ENCODE data around the gene TTYH1.
"Not testable (repeated sequence)": the region's sequence is repeated elsewhere in the genome, so short reads cannot be mapped to it uniquely, and the experiment has no call there.

Gene TTYH1

DNA sequence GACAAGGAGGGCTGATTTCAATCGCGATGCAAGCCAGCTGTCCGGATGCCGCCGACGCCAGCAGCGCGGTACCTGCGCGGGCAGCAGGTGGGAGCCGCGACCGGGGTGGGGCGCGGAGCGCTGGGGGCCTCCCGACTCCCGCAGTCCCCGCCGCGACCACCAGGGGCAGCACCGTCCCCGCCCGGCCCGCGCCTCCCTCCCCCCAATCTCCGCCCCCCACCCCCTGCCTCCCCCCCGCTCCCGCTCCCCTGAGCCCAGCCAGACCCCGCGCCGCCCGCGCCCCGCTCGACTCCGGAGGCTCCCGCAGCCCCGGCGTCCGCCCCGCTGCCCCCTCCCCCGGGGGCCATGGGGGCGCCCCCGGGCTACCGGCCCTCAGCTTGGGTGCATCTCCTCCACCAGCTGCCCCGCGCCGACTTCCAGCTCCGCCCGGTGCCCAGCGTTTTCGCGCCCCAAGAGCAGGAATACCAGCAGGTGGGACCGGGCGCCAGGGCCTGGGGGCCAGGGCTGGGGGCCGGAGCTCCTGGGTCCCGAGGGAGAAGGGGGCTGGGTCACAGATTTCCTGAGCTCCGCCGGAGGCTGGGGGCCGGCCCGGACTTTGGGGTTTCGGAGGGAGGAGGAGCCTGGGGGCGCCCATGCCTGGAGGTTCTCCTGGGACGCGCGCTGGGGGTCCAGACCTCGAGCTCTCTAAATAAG is at the start of gene TTYH1:
TTYH1 (plus strand) TSS at position 257 of the 693 bp plus-strand sequence; CDS start at position 346, 89 bp downstream.
- peak within 1 kb of the TSS; percentile 72 for H3K4me3 ChIP-seq (ENCODE audit: low read length)
- H3K27me3 ChIP-seq (ENCODE audit: insufficient read depth, low read length) = peaks cover 59% of the 10 kb centered on the region
- H3K9me3 ChIP-seq (ENCODE audit: insufficient read depth, low read depth, low read length) = no peaks in the 10 kb centered on the region
- H3K36me3 ChIP-seq (ENCODE audit: insufficient read depth, low read depth, low read length) = peaks cover 6% of the 10 kb centered on the region; the same call in 1 of the 2 replicates
- H3K9ac ChIP-seq (ENCODE audit: low read depth, low read length) = peak within 1 kb of the TSS; percentile 71; the same call in 1 of the 2 replicates
- peaks cover 10% of the 10 kb centered on the region; the same call in 1 of the 2 replicates for H3K4me1 ChIP-seq (ENCODE audit: insufficient read depth, low read length)
- no peak within 1 kb of the TSS for H3K27ac ChIP-seq (ENCODE audit: low read length)

DNA sequence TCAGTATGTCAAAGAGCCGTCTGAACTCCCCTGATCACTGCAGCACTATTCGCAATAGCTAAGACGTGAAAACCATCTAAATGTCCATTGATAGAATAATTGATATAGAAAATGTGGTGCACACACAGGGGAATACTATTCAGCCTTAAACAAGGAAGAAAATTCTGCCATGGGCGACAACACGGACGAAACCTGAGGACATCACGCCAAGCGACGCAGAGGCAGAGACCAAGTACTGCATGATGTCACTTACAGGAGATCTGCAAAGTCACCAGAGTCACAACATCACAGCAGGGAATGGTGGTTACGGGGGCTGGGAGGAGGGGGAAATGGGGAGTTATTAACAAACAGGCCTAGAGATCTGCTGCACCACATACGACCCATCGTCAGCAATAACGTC is 49.5 kb upstream of the TTYH1 start:
- H3K9ac ChIP-seq (ENCODE audit: low read depth, low read length); H3K27me3 ChIP-seq (ENCODE audit: insufficient read depth, low read length); H3K4me1 ChIP-seq (ENCODE audit: insufficient read depth, low read length); H3K36me3 ChIP-seq (ENCODE audit: insufficient read depth, low read depth, low read length); H3K4me3 ChIP-seq (ENCODE audit: low read length); H3K27ac ChIP-seq (ENCODE audit: low read length); H3K9me3 ChIP-seq (ENCODE audit: insufficient read depth, low read depth, low read length): not testable (repeated sequence)

GRCh38 chr19:54366811-54367210 is 48.5 kb upstream of the TTYH1 start:
- Histone ChIP-seq H3K27ac (ENCODE audit: low read length) (no peak overlapping the region), H3K27me3 (ENCODE audit: insufficient read depth, low read length) (no peaks in the 10 kb centered on the region), H3K9ac (ENCODE audit: low read depth, low read length) (no peak overlapping the region), H3K4me3 (ENCODE audit: low read length) (no peak overlapping the region), H3K9me3 (ENCODE audit: insufficient read depth, low read depth, low read length) (no peaks in the 10 kb centered on the region), H3K36me3 (ENCODE audit: insufficient read depth, low read depth, low read length) (no peaks in the 10 kb centered on the region), H3K4me1 (ENCODE audit: insufficient read depth, low read length) (no peaks in the 10 kb centered on the region)

GRCh38 chr19:54369082-54369687 is 46.1 kb upstream of the TTYH1 start:
- Histone ChIP-seq H3K4me1 (ENCODE audit: insufficient read depth, low read length) (no peaks in the 10 kb centered on the region), H3K36me3 (ENCODE audit: insufficient read depth, low read depth, low read length) (no peaks in the 10 kb centered on the region), H3K4me3 (ENCODE audit: low read length) (no peak overlapping the region), H3K9ac (ENCODE audit: low read depth, low read length) (no peak overlapping the region), H3K9me3 (ENCODE audit: insufficient read depth, low read depth, low read length) (no peaks in the 10 kb centered on the region), H3K27ac (ENCODE audit: low read length) (no peak overlapping the region), H3K27me3 (ENCODE audit: insufficient read depth, low read length) (no peaks in the 10 kb centered on the region)

GRCh38 chr19:54369688-54370433 is 45.4 kb upstream of the TTYH1 start:
- H3K27me3 ChIP-seq (ENCODE audit: insufficient read depth, low read length); H3K4me3 ChIP-seq (ENCODE audit: low read length); H3K4me1 ChIP-seq (ENCODE audit: insufficient read depth, low read length); H3K36me3 ChIP-seq (ENCODE audit: insufficient read depth, low read depth, low read length); H3K9ac ChIP-seq (ENCODE audit: low read depth, low read length); H3K9me3 ChIP-seq (ENCODE audit: insufficient read depth, low read depth, low read length); H3K27ac ChIP-seq (ENCODE audit: low read length): not testable (repeated sequence)

DNA sequence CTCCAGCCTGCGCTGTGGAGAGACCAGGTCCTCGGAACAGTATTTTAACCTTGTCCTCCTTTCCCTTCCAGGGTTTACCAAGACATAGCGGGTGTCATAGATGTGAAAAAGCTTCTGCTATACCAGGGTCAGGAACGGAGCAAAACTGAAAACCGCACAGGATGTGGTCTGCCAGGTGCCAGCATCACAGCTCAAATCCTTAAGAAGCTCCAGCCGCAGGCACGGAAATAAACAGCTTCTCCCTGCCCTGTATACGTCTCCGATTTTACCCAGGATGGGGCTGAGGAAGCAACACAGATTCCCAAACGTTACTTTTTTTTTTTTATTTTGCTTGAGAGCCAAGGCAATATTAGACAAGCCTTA is 44.8 kb upstream of the TTYH1 start:
- not testable (repeated sequence) for H3K36me3 ChIP-seq (ENCODE audit: insufficient read depth, low read depth, low read length); H3K9me3 ChIP-seq (ENCODE audit: insufficient read depth, low read depth, low read length); H3K27me3 ChIP-seq (ENCODE audit: insufficient read depth, low read length); H3K27ac ChIP-seq (ENCODE audit: low read length); H3K4me3 ChIP-seq (ENCODE audit: low read length); H3K4me1 ChIP-seq (ENCODE audit: insufficient read depth, low read length); H3K9ac ChIP-seq (ENCODE audit: low read depth, low read length)

DNA sequence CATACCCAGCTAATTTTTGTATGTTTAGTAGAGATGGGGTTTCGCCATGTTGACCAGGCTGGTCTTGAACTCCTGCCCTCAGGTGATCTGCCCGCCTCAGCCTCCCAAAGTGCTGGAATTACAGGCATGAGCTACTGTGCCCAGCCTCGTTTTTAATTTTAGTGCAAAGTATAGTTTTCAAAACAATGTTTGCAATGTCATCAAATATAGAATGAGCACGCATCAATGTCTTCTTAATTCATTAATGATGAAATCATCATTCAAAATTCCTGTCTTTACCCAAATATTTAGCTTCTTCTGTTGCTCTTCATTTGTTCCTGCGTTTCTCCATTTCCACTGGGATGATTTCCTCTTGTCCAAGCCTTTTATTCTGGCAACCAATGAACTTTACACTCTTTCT is 43.8 kb upstream of the TTYH1 start:
- not testable (repeated sequence) for H3K9me3 ChIP-seq (ENCODE audit: insufficient read depth, low read depth, low read length); H3K4me3 ChIP-seq (ENCODE audit: low read length); H3K27me3 ChIP-seq (ENCODE audit: insufficient read depth, low read length); H3K27ac ChIP-seq (ENCODE audit: low read length); H3K9ac ChIP-seq (ENCODE audit: low read depth, low read length); H3K4me1 ChIP-seq (ENCODE audit: insufficient read depth, low read length); H3K36me3 ChIP-seq (ENCODE audit: insufficient read depth, low read depth, low read length)

DNA sequence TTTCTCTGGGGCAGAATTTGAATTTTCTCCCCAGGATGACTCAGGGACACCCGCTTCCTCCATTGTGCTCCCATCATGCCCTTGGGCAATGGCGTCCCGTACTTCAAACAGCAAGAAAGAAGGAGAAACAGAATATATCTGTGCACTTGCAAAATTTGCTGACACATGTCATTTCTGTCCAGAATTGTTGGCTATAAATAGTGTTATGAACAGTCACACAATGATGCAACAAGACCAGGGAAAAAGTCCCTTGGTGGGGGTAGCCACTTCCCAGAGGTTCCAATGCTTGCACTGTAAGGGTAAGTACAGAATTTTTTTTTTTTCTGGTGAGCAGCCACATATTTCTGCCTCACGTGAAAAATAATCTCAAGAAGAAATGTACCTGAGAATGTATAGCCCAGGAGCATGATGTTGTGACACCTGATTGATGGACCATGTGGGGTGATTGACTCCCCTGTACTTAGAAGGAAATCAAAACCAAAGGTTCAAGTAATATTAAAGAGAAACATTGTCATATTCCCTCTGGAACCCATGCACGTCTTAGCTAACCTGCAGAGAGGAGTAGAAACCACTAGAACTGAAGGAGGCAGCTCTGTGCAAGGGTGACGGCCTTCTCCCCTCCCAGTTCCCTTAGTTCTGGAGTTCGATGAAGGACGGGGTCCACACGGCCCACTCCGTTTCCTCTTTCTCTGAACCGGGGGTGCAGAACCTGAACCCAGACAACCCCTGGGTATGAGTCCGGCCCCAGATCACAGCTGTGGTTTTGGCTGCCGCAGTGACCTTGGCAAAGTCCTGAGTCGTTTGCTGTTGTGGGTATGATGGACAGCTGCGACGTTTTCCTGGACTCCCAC is 41.3 kb upstream of the TTYH1 start:
- H3K9ac ChIP-seq (ENCODE audit: low read depth, low read length) = no peak overlapping the region
- H3K4me3 ChIP-seq (ENCODE audit: low read length) = no peak overlapping the region
- no peaks in the 10 kb centered on the region for H3K4me1 ChIP-seq (ENCODE audit: insufficient read depth, low read length)
- no peak overlapping the region for H3K27ac ChIP-seq (ENCODE audit: low read length)
- H3K9me3 ChIP-seq (ENCODE audit: insufficient read depth, low read depth, low read length) = no peaks in the 10 kb centered on the region
- H3K27me3 ChIP-seq (ENCODE audit: insufficient read depth, low read length) = 0 out of 2 replicates have a peak, but pooled peaks cover 3% of the 10 kb centered on the region
- no peaks in the 10 kb centered on the region for H3K36me3 ChIP-seq (ENCODE audit: insufficient read depth, low read depth, low read length)

DNA sequence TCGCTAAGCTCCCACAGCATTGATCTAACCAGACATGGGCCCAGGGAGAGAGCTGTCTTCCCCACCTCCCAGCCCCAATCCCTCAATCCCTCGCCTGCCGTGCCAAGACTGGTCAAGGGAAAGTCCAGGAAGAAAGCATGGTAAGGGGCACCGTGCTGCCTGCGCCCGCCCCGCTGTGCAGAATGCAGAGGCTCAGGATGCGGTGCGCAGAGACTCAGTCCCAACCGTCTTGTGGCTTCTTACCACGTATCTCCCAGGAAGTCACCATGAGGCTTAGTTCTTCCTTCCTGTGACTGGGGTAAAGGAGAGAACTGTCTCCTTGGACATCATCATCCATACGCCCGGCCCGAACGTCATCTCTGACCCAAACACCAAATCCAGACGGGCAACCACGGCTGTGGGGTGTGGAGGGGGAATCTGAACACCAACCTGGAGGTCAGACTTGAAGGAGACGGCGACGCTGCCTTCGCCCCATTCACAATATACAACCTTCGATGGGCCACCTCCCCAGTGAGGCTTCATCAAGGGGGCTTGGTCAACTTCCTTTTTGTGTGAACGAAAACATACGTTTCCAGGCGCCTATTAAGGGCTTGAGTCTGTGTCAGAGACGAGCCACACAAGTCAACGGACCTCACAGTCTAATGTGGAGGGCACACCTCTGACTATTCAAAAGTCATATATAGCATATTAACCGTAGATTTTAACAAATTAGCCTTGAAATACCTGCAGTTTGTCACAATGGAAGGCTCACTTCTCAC is 39.9 kb upstream of the TTYH1 start:
- not testable (repeated sequence) for H3K36me3 ChIP-seq (ENCODE audit: insufficient read depth, low read depth, low read length); H3K27ac ChIP-seq (ENCODE audit: low read length); H3K9me3 ChIP-seq (ENCODE audit: insufficient read depth, low read depth, low read length); H3K27me3 ChIP-seq (ENCODE audit: insufficient read depth, low read length); H3K9ac ChIP-seq (ENCODE audit: low read depth, low read length); H3K4me3 ChIP-seq (ENCODE audit: low read length); H3K4me1 ChIP-seq (ENCODE audit: insufficient read depth, low read length)

DNA sequence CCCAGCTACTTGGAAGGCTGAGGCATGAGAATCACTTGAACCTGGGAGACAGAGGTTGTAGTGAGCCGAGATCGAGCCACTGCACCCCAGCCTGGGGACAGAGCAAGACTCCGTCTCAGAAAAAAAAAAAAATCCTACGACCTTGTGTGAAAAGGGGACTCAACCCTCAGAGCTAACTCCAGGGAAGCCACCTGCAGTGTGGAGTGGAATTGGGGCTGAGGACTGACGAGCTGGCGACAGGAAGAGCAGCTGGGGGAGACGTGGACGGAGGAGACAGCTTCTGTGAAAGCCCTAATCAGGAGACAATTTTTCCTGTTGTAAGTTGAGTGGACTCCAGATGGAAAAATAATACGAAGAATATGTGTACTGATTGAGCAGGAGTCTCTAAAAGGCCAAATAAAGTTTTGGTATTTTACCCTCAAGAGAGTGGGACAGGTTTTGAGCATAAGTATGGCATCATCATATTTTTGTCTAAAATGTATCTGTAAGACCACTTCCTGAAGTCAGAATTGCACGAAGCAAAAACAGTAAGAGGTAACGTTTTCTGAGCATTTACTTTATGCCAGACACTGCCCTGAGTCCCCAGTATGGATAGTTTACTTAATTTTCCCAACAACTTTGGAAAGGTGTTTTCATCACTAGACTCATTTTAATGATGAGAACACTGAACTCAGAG is 38.5 kb upstream of the TTYH1 start:
- H3K9me3 ChIP-seq (ENCODE audit: insufficient read depth, low read depth, low read length) = no peaks in the 10 kb centered on the region
- peaks cover 9% of the 10 kb centered on the region; the same call in 1 of the 2 replicates for H3K27me3 ChIP-seq (ENCODE audit: insufficient read depth, low read length)
- no peak overlapping the region for H3K27ac ChIP-seq (ENCODE audit: low read length)
- no peak overlapping the region for H3K9ac ChIP-seq (ENCODE audit: low read depth, low read length)
- no peak overlapping the region for H3K4me3 ChIP-seq (ENCODE audit: low read length)
- no peaks in the 10 kb centered on the region for H3K36me3 ChIP-seq (ENCODE audit: insufficient read depth, low read depth, low read length)
- H3K4me1 ChIP-seq (ENCODE audit: insufficient read depth, low read length) = no peaks in the 10 kb centered on the region

Measured in iPS-20b (cell line).